ENCODE measurements around the gene FBXW7. TPM values are rescaled to one million over a fixed set of nuclear protein-coding genes. Genes with fewer than 3 reads are reported as not detected.

Gene FBXW7
- total and polyA plus RNA-seq, 4 donors: 58.9 to 129 (median 71.7) TPM

GRCh38 chr4:152398060-152398459 lies 137.8 kb downstream of the FBXW7 start:
- no peaks in the 10 kb centered on the region for H3K27me3 ChIP-seq (ENCODE audit: control insufficient read depth, insufficient read depth, low read length)
- H3K4me1 ChIP-seq (ENCODE audit: control insufficient read depth, insufficient read depth, low read length): no peaks in the 10 kb centered on the region
- no peaks in the 10 kb centered on the region for H3K9me3 ChIP-seq (ENCODE audit: control insufficient read depth, insufficient read depth, low read length)
- H3K27ac ChIP-seq (ENCODE audit: low read depth, low read length): no peak overlapping the region
- no peaks in the 10 kb centered on the region for H3K36me3 ChIP-seq (ENCODE audit: control insufficient read depth, insufficient read depth, low read length)
- peak in 2 of 6 donors; percentile 31 to 72 for DNase-seq (ENCODE audit: low read depth in 4 of 6, low spot score in 6 of 6)
- WGBS (ENCODE audit: insufficient coverage): no CpG with 5 or more reads among the region's 1 CpG
- H3K4me3 ChIP-seq (ENCODE audit: low read depth, low read length): no peak overlapping the region

- Histone ChIP-seq H3K9me3 (ENCODE audit: control insufficient read depth, insufficient read depth, low read length) (no peaks in the 10 kb centered on the region), H3K4me3 (ENCODE audit: low read depth, low read length) (no peak overlapping the region), H3K27me3 (ENCODE audit: control insufficient read depth, insufficient read depth, low read length) (no peaks in the 10 kb centered on the region), H3K27ac (ENCODE audit: low read depth, low read length) (no peak overlapping the region), H3K36me3 (ENCODE audit: control insufficient read depth, insufficient read depth, low read length) (no peaks in the 10 kb centered on the region), H3K4me1 (ENCODE audit: control insufficient read depth, insufficient read depth, low read length) (no peaks in the 10 kb centered on the region)
- WGBS (ENCODE audit: insufficient coverage): no CpG with 5 or more reads among the region's 4 CpGs
- DNase-seq (ENCODE audit: low read depth in 4 of 6, low spot score in 6 of 6): no peak
These were observed 141.1 kb downstream of the FBXW7 start for GRCh38 chr4:152394791-152395190.

- Histone ChIP-seq H3K4me3 (ENCODE audit: low read depth, low read length) (no peak overlapping the region), H3K36me3 (ENCODE audit: control insufficient read depth, insufficient read depth, low read length) (no peaks in the 10 kb centered on the region), H3K4me1 (ENCODE audit: control insufficient read depth, insufficient read depth, low read length) (no peaks in the 10 kb centered on the region), H3K27me3 (ENCODE audit: control insufficient read depth, insufficient read depth, low read length) (no peaks in the 10 kb centered on the region), H3K9me3 (ENCODE audit: control insufficient read depth, insufficient read depth, low read length) (no peaks in the 10 kb centered on the region), H3K27ac (ENCODE audit: low read depth, low read length) (no peak overlapping the region)
- no peak for DNase-seq (ENCODE audit: low read depth in 4 of 6, low spot score in 6 of 6)
- WGBS (ENCODE audit: insufficient coverage): no CpG with 5 or more reads among the region's 3 CpGs
These were observed 143.8 kb downstream of the FBXW7 start for GRCh38 chr4:152392079-152392478.

GRCh38 chr4:152390216-152390615 lies 145.7 kb downstream of the FBXW7 start:
- DNase-seq (ENCODE audit: low read depth in 4 of 6, low spot score in 6 of 6): no peak
- Histone ChIP-seq H3K4me1 (ENCODE audit: control insufficient read depth, insufficient read depth, low read length) (no peaks in the 10 kb centered on the region), H3K36me3 (ENCODE audit: control insufficient read depth, insufficient read depth, low read length) (no peaks in the 10 kb centered on the region), H3K27me3 (ENCODE audit: control insufficient read depth, insufficient read depth, low read length) (no peaks in the 10 kb centered on the region), H3K27ac (ENCODE audit: low read depth, low read length) (no peak overlapping the region), H3K4me3 (ENCODE audit: low read depth, low read length) (no peak overlapping the region), H3K9me3 (ENCODE audit: control insufficient read depth, insufficient read depth, low read length) (no peaks in the 10 kb centered on the region)
- WGBS (ENCODE audit: insufficient coverage): no CpG with 5 or more reads among the region's 1 CpG

GRCh38 chr4:152389359-152389758 lies 146.5 kb downstream of the FBXW7 start:
- H3K9me3 ChIP-seq (ENCODE audit: control insufficient read depth, insufficient read depth, low read length): no peaks in the 10 kb centered on the region
- H3K4me1 ChIP-seq (ENCODE audit: control insufficient read depth, insufficient read depth, low read length): no peaks in the 10 kb centered on the region
- H3K27ac ChIP-seq (ENCODE audit: low read depth, low read length): no peak overlapping the region
- no peak overlapping the region for H3K4me3 ChIP-seq (ENCODE audit: low read depth, low read length)
- no peak for DNase-seq (ENCODE audit: low read depth in 4 of 6, low spot score in 6 of 6)
- H3K36me3 ChIP-seq (ENCODE audit: control insufficient read depth, insufficient read depth, low read length): no peaks in the 10 kb centered on the region
- H3K27me3 ChIP-seq (ENCODE audit: control insufficient read depth, insufficient read depth, low read length): no peaks in the 10 kb centered on the region
- WGBS (ENCODE audit: insufficient coverage): no CpG with 5 or more reads among the region's 2 CpGs

- DNase-seq (ENCODE audit: low read depth in 4 of 6, low spot score in 6 of 6): peak in 2 of 6 donors; percentile 21 to 48
These were observed 150.3 kb downstream of the FBXW7 start for GRCh38 chr4:152385551-152385950.

GRCh38 chr4:152382057-152382785 lies 153.7 kb downstream of the FBXW7 start:
- no CpG with 5 or more reads among the region's 4 CpGs for WGBS (ENCODE audit: insufficient coverage)
- no peak for DNase-seq (ENCODE audit: low read depth in 4 of 6, low spot score in 6 of 6)
- Histone ChIP-seq H3K27ac (ENCODE audit: low read depth, low read length) (no peak overlapping the region), H3K4me3 (ENCODE audit: low read depth, low read length) (no peak overlapping the region), H3K4me1 (ENCODE audit: control insufficient read depth, insufficient read depth, low read length) (no peaks in the 10 kb centered on the region), H3K9me3 (ENCODE audit: control insufficient read depth, insufficient read depth, low read length) (no peaks in the 10 kb centered on the region), H3K36me3 (ENCODE audit: control insufficient read depth, insufficient read depth, low read length) (no peaks in the 10 kb centered on the region), H3K27me3 (ENCODE audit: control insufficient read depth, insufficient read depth, low read length) (no peaks in the 10 kb centered on the region)

More at GRCh38 chr4:152385551-152385950, 150.3 kb downstream of the FBXW7 start:
- Histone ChIP-seq H3K4me1 (ENCODE audit: control insufficient read depth, insufficient read depth, low read length) (no peaks in the 10 kb centered on the region), H3K36me3 (ENCODE audit: control insufficient read depth, insufficient read depth, low read length) (no peaks in the 10 kb centered on the region), H3K9me3 (ENCODE audit: control insufficient read depth, insufficient read depth, low read length) (no peaks in the 10 kb centered on the region), H3K4me3 (ENCODE audit: low read depth, low read length) (no peak overlapping the region), H3K27ac (ENCODE audit: low read depth, low read length) (no peak overlapping the region), H3K27me3 (ENCODE audit: control insufficient read depth, insufficient read depth, low read length) (no peaks in the 10 kb centered on the region)
- no CpG with 5 or more reads among the region's 1 CpG for WGBS (ENCODE audit: insufficient coverage)

- Histone ChIP-seq H3K36me3 (ENCODE audit: control insufficient read depth, insufficient read depth, low read length) (no peaks in the 10 kb centered on the region), H3K4me1 (ENCODE audit: control insufficient read depth, insufficient read depth, low read length) (no peaks in the 10 kb centered on the region), H3K27ac (ENCODE audit: low read depth, low read length) (no peak overlapping the region), H3K9me3 (ENCODE audit: control insufficient read depth, insufficient read depth, low read length) (no peaks in the 10 kb centered on the region), H3K4me3 (ENCODE audit: low read depth, low read length) (no peak overlapping the region), H3K27me3 (ENCODE audit: control insufficient read depth, insufficient read depth, low read length) (no peaks in the 10 kb centered on the region)
- no CpG with 5 or more reads among the region's 2 CpGs for WGBS (ENCODE audit: insufficient coverage)
- no peak for DNase-seq (ENCODE audit: low read depth in 4 of 6, low spot score in 6 of 6)
These were observed 155.0 kb downstream of the FBXW7 start for GRCh38 chr4:152380919-152381318.

GRCh38 chr4:152380185-152380584 lies 155.7 kb downstream of the FBXW7 start:
- no peaks in the 10 kb centered on the region for H3K36me3 ChIP-seq (ENCODE audit: control insufficient read depth, insufficient read depth, low read length)
- H3K4me1 ChIP-seq (ENCODE audit: control insufficient read depth, insufficient read depth, low read length): no peaks in the 10 kb centered on the region
- WGBS (ENCODE audit: insufficient coverage): no CpG with 5 or more reads among the region's 3 CpGs
- no peaks in the 10 kb centered on the region for H3K9me3 ChIP-seq (ENCODE audit: control insufficient read depth, insufficient read depth, low read length)
- no peak overlapping the region for H3K4me3 ChIP-seq (ENCODE audit: low read depth, low read length)
- no peak for DNase-seq (ENCODE audit: low read depth in 4 of 6, low spot score in 6 of 6)
- no peak overlapping the region for H3K27ac ChIP-seq (ENCODE audit: low read depth, low read length)
- no peaks in the 10 kb centered on the region for H3K27me3 ChIP-seq (ENCODE audit: control insufficient read depth, insufficient read depth, low read length)

GRCh38 chr4:152374606-152375285 lies 161.1 kb downstream of the FBXW7 start:
- Histone ChIP-seq H3K27me3 (ENCODE audit: control insufficient read depth, insufficient read depth, low read length) (no peaks in the 10 kb centered on the region), H3K36me3 (ENCODE audit: control insufficient read depth, insufficient read depth, low read length) (no peaks in the 10 kb centered on the region), H3K9me3 (ENCODE audit: control insufficient read depth, insufficient read depth, low read length) (no peaks in the 10 kb centered on the region), H3K27ac (ENCODE audit: low read depth, low read length) (no peak overlapping the region), H3K4me3 (ENCODE audit: low read depth, low read length) (no peak overlapping the region), H3K4me1 (ENCODE audit: control insufficient read depth, insufficient read depth, low read length) (no peaks in the 10 kb centered on the region)
- DNase-seq (ENCODE audit: low read depth in 4 of 6, low spot score in 6 of 6): no peak
- WGBS (ENCODE audit: insufficient coverage): no CpG with 5 or more reads among the region's 3 CpGs

Measured in spinal cord (tissue), 10 donors.